Measurements from ENCODE around the gene NANOS2.

DNA sequence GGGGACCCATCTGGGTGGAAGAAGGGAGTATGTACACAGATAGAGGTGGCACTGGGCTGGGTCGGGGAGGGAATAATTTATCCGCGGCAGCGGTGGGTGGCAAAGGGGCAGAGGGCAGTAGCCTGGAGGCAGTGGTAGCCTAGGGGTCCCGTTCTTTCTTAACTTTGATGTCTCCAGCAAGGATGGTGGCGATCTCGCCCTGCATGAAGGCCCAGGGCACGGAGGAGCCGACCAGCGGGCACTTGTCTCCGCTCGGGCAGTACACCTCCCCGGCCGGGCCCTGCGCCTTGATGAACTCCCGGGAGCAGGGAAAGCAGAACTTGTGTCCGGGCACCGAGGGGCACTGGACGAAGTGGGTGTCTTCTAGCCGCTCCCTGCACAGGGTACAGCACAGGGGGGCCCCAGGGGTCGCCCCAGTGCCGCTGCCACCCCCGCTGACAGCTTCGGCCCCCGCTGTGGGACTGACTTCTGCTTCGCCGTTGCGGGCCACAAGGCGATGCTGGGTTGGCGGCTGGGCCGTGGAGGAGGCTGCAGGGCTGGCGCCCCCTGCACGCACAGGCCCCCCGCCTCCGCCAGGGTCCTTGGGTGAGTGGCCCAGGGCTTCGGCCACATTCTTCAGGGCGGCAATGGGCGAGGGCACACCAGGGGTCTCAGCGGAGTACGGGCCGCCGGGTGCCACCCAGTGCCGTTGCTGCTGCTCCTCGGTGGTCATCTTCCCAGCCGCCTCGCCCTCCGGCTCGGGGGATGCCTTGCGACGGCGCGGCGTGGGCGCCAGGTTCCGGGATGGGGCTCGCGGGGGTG is 30.5 kb downstream of the NANOS2 start:
- TF ChIP-seq, protein P1, sequence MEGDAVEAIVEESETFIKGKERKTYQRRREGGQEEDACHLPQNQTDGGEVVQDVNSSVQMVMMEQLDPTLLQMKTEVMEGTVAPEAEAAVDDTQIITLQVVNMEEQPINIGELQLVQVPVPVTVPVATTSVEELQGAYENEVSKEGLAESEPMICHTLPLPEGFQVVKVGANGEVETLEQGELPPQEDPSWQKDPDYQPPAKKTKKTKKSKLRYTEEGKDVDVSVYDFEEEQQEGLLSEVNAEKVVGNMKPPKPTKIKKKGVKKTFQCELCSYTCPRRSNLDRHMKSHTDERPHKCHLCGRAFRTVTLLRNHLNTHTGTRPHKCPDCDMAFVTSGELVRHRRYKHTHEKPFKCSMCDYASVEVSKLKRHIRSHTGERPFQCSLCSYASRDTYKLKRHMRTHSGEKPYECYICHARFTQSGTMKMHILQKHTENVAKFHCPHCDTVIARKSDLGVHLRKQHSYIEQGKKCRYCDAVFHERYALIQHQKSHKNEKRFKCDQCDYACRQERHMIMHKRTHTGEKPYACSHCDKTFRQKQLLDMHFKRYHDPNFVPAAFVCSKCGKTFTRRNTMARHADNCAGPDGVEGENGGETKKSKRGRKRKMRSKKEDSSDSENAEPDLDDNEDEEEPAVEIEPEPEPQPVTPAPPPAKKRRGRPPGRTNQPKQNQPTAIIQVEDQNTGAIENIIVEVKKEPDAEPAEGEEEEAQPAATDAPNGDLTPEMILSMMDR (conservative IDR thresholded peaks at IDR 0.05; ENCODE audit: low read depth, low read length): no peak
- TF ChIP-seq EZH2 (IDR thresholded peaks at IDR 0.05; ENCODE audit: low read length, unreplicated experiment): no peak
